EH (cell line): Measurements from ENCODE around the gene BCAP31.
"Not testable (repeated sequence)": the region's sequence is repeated elsewhere in the genome, so short reads cannot be mapped to it uniquely, and the experiment has no call there.

Experiments used
- DNase-seq: peaks from one replicate; pipeline ENCODE4 v3.0.0-alpha.2; 2015; ENCODE audit warnings: low read depth

The BCAP31 gene

DNA sequence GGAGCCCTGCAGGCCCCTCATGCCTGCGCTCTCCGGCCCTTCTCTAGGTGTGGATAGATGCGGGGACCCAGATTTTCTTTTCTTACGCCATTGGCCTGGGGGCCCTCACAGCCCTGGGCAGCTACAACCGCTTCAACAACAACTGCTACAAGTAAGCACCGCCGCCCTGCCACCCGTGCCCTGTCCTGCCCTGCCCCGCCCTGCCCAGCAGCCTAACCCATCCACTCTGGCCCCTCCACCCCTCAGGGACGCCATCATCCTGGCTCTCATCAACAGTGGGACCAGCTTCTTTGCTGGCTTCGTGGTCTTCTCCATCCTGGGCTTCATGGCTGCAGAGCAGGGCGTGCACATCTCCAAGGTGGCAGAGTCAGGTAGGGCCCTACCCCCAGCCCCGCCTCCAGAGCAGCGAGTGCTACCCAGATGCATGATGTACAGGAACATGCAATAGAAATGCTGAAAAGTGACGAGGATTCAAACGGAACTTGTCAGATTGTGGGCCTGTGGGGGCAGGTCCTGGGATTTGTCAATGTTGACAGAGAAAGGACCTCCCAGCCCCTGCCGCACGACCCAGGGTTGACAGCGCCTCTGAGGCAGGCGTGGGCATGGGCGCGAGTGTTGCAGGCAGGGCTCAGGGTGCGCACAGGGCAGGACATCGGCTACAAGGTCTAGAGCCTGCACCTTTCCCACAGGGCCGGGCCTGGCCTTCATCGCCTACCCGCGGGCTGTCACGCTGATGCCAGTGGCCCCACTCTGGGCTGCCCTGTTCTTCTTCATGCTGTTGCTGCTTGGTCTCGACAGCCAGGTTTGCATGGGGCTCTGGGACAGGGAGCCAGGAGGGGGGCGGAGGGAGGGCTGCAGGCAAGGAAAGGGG, 30.7 kb downstream of the BCAP31 start:
- no peak for DNase-seq

DNA sequence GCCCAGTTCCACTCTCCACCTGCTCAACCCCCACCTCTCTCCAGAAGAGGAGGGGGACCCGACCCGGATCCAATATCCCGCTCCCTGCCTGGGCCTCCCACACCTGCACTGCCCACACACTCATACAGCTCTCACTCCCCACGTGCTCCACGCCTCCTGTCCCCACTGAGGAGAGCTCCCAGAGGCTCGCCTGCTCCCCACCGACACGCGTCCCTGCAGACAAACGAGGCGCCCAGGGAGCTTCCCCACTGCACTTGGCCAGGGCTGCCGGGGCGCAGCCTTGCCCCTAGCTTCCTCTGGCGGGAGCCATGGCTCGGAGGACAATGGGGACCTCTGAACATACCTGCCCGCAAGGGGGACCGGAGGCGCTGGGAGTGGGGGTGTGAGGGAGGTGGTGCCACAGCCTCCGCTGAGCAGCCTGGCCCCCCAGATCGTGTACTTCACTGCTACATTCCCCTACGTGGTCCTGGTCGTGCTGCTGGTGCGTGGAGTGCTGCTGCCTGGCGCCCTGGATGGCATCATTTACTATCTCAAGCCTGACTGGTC, 31.5 kb downstream of the BCAP31 start:
- no peak for DNase-seq

DNA sequence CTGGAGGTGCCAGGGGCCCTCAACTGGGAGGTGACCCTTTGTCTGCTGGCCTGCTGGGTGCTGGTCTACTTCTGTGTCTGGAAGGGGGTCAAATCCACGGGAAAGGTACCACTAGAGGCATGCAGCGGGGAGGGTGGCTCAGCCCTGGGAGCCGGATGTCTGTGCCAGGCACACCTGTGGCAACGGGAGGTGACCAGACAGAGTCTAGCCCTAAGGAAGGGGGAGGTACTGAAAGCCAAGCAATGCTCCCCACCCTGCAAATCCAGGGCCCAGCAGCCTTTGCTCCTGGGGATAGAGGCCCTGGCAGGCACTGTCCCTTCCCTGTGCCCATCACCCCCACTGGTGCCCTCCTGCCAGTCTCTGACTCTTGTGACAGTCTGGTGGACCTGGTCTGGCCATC, 32.2 kb downstream of the BCAP31 start:
- no peak for DNase-seq

DNA sequence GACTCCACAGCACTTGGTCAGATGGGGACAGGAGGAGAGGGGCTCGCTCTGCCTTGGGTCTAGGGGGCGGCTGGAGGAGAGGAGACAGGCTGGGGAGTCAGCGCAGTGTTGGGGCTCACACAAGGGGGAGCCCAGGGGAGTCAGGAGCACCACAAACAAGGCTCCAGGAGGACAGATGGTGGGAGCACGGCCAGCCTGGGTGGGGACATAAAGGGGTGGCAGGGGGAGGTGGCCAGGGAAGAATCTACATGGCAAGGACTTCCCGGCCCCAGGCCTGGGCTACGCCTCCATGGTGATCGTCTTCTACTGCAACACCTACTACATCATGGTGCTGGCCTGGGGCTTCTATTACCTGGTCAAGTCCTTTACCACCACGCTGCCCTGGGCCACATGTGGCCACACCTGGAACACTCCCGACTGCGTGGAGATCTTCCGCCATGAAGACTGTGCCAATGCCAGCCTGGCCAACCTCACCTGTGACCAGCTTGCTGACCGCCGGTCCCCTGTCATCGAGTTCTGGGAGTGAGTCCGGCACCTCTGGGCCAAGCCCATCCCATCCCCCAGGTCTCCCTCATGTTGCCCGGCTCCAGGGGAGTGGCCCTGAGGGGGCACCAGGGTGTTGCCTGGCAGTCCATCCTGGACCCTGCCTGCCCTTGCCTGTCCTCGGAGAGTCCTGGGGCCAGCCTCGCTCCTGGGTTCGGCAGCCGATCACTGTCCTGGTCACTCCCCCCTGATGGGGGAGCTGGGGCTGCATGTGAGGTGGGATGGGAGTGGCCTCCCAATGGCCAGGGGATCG, 33.0 kb downstream of the BCAP31 start:
- not testable (repeated sequence) for DNase-seq

DNA sequence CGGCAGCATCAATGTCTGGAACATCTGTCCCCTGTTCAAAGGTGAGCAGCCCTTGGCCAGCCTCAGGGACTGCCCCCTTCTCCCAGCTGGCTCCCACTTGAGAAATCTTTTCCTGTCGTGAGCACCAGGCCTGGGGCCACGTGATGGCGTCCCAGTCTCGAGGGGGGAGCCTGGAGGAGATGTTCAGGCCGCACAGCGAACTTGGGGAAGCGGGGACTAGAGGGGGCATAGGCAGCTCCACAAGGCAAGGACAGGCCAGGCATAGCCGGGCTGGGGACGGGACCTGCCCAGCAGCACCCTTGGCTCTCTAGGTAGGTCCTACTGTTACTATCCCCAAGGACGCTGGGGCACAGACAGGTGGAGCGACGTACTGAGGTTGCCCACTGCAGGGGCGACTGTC, 33.7 kb downstream of the BCAP31 start:
- no peak for DNase-seq

DNA sequence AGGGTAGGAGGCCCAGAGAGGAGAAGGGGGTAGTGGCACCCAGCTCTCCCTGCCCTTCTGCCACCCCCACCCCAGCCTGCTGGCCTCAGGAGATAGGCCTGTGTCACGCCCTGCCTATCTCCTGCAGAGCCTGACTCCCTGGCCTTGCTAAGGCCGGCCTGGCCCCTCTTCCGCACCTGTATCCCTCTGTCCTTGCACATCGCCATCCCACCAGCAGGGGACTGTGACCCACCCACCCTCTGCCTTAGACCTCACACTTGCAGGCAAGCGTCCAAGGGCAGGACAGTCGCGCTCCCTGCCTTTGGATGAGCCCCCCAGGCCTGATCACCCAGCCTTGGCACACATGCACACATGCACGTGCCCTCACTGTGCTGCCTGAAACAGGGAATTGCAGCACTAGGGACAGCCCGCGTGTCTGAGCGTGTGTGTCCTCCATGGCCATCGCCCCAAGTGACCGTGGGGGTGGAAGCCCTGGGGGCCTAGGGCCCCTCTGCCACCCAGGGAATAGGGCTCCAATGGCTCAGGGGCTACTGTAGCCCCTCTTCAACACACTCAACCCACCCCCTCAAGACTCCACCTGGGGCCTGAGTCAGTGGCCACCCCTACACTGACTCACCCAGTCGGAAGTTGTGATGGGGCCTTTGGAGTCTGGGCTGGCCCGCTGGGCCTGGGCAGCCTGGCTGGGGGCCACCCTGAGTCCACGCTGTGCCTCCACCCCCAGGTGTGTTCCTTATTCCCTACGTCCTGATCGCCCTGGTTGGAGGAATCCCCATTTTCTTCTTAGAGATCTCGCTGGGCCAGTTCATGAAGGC, 34.3 kb downstream of the BCAP31 start:
- peak; percentile 21 for DNase-seq

DNA sequence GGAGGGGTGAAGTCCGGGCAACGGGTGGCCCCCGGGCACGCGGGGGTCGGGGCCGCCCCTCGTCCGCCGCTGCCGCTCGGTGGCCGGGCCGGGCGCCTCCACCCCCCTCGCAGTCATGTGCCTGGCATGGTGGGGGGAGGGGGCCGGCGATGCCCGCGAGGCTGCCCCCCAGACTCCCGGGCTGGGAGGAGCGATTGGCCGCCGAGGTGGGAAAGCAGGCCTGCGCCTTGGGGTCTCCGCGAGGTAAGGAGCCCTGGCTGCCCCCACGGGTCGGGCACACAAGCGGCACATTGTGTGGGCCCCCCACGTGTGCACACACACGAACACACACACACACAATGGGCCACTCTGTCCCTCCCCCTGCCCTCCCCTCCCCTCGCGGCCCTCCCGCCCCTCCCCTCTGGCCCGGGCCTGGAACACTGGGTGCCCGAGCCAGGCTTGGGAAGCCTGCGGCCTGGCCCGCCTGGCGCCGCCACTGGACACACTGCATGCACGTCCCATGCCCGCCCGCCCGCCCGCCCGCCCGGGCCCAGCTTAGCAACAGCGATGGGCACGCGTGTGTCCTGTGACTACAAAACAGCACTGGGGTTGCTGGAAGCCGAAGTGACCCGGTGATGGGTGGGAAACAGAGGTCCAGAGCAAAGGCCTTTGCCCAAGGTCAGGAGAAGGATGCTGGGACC, 35.1 kb downstream of the BCAP31 start:
- peak; percentile 46 for DNase-seq

DNA sequence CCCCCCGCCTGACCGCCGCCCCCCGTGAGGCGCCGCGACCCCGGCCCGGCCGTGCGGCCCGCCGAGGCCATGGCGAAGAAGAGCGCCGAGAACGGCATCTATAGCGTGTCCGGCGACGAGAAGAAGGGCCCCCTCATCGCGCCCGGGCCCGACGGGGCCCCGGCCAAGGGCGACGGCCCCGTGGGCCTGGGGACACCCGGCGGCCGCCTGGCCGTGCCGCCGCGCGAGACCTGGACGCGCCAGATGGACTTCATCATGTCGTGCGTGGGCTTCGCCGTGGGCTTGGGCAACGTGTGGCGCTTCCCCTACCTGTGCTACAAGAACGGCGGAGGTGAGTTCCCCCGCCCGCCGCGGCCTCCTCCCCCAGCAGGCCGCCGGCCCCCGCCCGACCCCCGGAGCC, 35.7 kb downstream of the BCAP31 start:
- DNase-seq: no peak

DNA sequence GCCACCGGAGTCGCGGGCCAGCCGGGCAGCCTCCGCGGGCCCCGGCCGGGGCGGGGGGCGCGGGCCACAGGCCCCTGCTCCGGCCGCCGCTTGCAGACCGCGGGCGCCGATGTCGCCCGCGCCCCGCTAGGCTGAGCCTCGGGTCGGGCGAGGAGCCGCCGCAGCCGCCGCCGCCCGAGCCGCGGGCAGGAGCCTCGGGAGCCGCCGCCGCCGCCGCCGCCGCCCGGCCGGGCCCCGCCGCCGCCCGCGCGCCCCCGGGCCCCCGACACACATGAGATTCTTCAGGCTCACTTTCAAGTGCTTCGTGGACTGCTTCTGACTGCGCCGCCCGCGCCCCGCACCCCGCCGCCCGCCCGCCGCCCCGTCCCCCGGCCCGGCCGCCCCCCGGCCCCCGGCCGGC, 36.1 kb downstream of the BCAP31 start:
- no peak for DNase-seq

DNA sequence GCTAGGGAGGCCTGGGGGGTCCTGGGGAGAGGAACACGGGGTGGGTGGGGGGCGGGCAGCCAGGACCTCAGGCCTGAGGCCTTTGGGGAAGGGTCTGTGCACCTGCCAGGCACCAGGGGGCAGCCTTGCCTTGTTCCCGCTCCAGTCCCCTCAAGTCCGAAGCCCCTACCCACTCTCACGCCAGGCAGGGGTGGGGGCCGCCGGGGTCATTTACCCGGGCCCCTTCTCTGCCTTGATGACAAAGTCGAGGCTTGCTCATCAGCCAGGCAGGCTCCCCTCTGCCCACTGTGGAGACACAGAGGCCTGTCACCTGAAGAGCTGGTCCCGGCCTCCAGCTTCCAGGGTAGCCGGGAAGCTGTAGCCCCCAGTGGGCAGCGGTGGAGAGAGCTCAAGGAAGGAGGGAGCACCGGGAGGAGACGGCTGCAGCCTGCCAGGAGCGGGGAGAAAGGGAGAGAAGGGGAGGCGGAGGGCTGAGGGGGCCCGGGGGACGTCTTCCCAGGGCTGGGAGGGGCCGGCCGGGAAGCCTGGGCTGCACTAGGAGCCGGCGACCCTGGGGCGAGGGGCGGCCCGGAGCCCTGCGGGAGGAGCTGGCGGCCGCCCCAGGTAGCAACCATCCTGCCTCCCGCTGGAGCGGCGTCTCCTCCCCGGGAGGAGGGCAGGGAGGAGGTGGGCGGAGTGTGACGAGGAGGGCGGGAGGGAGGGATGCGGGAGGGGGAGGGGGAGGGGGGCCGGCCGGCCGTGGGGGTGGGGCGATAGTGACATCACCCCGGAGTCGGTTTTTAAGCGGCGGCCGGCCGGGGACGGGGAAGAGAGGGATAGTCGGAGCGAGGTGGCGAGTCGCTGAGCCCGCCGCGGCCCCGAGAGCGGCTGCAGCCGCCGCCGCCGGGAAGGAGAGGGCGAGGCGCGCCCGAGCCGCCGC, 36.8 kb downstream of the BCAP31 start, which contains the start of gene SLC6A8:
Gene SLC6A8 (plus strand): TSS at position 806 of the 919 bp plus-strand sequence. CDS start 649 bp downstream, outside the sequence.
- peak; percentile 73 for DNase-seq

DNA sequence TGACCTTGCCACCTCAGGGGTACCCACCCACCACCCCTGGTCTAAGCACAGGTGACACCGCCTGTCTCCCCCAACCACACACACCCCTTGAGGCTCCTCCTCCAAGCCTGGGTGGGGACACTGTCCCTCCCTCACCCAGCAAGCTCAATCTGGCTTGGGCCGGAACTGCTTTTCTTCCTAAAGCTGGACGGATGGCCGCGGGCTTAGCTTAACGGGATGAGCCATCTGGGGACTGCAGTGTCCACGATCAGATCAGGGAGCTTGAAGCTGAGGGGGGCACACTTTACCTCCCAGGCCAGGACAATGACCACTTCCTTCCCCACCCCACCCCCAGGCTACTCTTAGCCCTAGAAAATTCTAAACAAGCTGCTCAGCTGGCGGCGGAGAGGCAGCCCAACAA, 37.5 kb downstream of the BCAP31 start:
- DNase-seq: no peak

DNA sequence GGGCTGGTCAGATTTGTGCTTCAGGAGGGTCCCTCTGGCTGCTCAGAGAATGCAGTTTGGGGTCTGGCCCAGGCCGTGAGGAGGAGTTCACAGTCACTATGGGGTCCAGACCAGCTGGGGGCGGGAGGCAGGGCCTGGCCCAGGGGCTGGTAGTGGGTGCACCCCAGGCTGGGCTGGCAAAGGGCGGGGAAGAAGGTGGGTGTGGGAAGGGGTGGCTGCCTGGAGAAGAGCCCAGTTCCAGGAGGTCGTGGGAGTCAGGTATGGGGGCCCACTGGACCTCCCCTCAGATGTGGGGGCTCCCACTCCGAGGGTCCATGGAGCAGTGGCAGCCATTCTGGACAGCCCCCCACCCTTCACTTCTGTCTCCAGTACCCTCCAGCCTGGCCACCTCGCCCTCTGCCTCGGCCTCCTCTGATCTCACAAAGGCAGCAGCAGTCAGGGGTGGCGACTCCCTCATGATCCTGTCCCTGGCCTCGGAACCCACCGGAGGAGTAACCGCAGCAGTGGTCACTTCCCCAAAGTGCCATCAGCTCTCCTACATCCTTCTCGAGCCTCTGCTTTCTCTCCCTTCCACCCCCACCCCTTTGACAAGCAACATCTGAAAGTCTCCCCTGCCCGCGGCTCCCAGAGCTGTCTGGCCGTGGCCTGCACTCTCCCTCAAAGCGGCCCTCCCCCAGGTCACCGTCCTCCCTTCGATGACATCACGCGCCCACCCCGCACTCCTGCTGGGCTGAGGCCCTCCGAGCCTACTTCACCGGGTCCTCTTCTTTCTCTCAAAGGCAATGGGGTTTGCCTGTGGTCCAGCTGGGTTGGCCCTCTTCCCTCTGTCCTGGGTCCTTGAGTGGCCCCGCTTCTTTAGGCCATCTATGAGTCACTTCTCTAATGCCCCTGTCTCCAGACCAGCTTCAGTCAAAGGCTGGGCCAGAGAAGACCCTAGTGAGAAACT, 38.2 kb downstream of the BCAP31 start:
- no peak for DNase-seq

DNA sequence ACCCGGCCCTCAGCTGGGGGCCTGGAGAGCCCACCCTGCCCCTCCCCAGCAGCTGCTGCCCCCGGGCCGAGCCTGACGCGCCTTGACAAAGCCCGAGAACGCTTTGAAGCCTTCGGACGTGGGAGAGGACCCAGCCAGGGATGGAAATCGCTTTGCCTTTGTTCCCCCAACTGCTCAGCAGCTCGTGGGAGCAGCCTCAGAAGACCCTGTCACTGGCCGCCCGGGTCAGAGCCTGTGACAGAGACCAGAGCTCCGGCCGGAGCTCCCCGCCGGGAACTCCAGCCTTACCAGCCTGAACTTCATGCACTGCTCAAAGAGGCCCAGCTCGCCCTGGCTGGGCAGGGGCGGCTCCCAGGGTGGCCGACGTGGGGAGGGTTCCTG, 39.0 kb downstream of the BCAP31 start:
- DNase-seq: no peak

DNA sequence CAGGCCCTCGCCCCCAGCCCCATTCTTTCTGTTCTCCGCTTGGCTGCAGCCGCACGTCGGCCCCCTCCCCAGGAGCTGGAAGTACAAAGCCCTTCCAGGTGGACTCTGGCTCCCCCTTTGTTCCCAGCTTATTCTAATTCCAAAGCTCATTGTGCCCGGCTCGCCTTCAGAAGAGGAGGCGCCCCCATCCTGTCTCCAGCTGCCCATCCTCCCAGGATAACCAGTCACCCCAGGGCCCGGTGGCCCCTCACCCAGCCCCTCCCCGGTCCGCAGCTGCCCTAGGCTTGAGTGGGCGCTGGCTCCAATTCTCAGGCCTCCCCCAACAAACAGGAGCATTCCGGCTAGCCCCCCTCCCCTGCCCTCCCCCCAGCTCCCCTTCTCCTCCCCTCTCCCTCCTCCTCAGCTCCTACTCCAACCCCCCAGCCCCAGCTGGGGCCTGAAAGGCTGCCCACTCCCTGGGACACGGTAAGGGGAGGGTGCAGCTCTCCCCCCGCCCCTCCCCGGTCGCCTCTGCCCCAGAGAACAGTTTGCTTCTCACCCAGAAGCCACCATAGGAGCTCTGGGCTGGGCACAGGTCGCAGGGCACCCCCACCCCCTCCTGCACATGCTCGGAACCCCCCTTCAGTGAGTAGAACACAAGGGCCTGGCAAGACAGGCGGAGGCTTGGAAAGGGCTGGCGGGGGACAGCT, 39.6 kb downstream of the BCAP31 start:
- no peak for DNase-seq

DNA sequence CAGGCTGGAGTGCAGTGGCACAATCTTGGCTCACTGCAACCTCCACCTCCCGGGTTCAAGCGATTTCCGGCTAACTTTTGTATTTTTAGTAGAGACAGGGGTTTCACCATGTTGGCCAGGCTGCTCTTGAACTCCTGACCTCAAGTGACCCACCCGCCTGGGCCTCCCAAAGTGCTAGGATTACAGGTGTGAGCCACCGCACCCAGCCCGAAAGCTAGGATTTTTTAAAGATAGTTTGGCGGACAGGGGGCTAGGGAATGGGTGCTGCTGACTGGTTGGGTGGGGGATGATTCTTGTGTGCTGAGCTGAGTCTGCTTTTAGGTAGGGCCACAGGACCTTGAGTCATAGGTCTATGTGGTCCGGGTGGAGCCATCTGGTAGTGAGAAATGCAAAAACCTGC, 40.7 kb downstream of the BCAP31 start:
- DNase-seq: not testable (repeated sequence)

DNA sequence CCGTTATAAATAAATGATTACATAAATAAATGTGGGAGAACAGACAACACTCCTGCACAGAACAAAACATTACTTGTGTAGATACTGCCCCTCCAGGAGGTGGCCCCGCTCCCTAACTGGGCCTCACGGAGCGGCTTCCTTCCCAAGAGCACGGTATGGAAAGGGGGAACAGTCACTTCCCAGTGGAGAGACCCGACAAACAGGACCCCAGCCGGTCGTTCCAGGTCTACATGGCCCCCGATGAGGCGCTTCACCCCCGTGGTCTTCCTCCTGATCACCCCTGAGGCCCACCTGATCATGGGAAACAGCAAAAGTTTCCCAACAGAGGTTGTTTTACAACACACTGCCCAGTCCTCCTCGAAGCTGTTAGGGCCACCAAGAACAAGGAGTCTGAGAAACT, 43.0 kb downstream of the BCAP31 start:
- DNase-seq: no peak

DNA sequence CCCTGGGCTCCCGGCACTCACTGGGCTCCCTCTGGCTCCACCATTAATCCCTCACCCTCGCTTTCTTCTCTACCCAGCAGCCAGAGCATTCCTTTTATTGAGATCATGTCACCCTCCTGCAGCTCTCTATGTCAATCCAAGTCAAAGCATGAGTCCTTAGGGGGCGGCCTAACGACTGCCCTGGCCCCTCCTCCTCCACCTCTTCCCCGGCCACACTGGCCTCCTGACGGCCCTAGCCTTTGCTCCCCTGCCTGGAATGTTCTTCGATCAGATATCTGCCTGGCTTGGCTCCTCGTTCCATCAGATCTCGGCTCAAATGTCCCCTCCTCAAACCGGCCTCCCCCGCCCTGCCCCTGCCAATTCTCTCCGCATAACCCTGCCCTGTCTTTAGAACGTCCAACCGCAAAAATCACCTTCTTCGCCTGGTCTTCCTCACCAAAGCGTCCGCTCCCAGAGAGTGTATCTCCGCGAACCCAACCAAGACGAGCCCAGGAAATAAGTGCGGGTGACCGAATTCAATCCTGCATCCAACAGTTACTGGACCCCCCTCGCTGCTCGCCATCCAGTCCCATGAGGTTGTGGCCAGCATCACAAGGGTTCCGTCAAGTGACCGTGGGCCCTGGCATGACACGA, 49.9 kb downstream of the BCAP31 start:
- DNase-seq: no peak
